ENCODE measurements around the gene NAALADL2.

GRCh38 chr3:175404621-175405020, 545.5 kb downstream of the NAALADL2 start:
- no peak for TF ChIP-seq CTCF (conservative IDR thresholded peaks at IDR 0.05; ENCODE audit: low read depth, low read length)
- no peak for TF ChIP-seq CEBPB (IDR thresholded peaks at IDR 0.05; ENCODE audit: low read depth, low read length)
- TF ChIP-seq MAFK (IDR thresholded peaks at IDR 0.05; ENCODE audit: low read depth, low read length), result no peak
- TF ChIP-seq POLR2A (IDR thresholded peaks at IDR 0.05; ENCODE audit: low read depth, low read length), result no peak
- no peak for TF ChIP-seq USF2 (IDR thresholded peaks at IDR 0.05; ENCODE audit: low read depth, low read length)
- no peak for TF ChIP-seq RAD21 (IDR thresholded peaks at IDR 0.05; ENCODE audit: low read length)
- no peak for TF ChIP-seq SMC3 (IDR thresholded peaks at IDR 0.05; ENCODE audit: low read depth, low read length)

All from IMR-90 (cell line).